ENCODE measurements around the gene ABHD2. TPM values are rescaled to one million over a fixed set of nuclear protein-coding genes. Genes with fewer than 3 reads are reported as not detected.
"Not testable (repeated sequence)": the region's sequence is repeated elsewhere in the genome, so short reads cannot be mapped to it uniquely, and the experiment has no call there.

The ABHD2 gene
- total RNA-seq, 4 donors from 2014 or later = 27.4 to 117 (median 54.2) TPM

- DNase-seq = no peak
- peaks cover 0 to 14% of the 10 kb centered on the region in 2 donors for H3K4me1 ChIP-seq
- H3K27ac ChIP-seq = no peak overlapping the region
- no peak overlapping the region for H3K4me3 ChIP-seq
- no peaks in the 10 kb centered on the region for H3K9me3 ChIP-seq
- H3K27me3 ChIP-seq = no peaks in the 10 kb centered on the region
- no peak for TF ChIP-seq CTCF (IDR thresholded peaks at IDR 0.05)
- TF ChIP-seq POLR2A (IDR thresholded peaks at IDR 0.05) = no peak
- intact Hi-C loops (cut with DNase I; ENCODE audit: low total_unique reads) = no loop called here
- no peaks in the 10 kb centered on the region for H3K36me3 ChIP-seq
Observed at GRCh38 chr15:89083246-89083645, 5.0 kb upstream of the ABHD2 start.

GRCh38 chr15:89085289-89085926, 2.8 kb upstream of the ABHD2 start:
- H3K9me3 ChIP-seq = no peaks in the 10 kb centered on the region
- intact Hi-C loops (cut with DNase I; ENCODE audit: low total_unique reads) = no loop called here
- no peak overlapping the region for H3K4me3 ChIP-seq
- TF ChIP-seq CTCF (IDR thresholded peaks at IDR 0.05) (no peak), POLR2A (IDR thresholded peaks at IDR 0.05) (no peak)
- no peaks in the 10 kb centered on the region for H3K36me3 ChIP-seq
- no peak for DNase-seq
- H3K27ac ChIP-seq = peak overlapping the region; percentile 88 to 89
- no peaks in the 10 kb centered on the region for H3K27me3 ChIP-seq
- peaks cover 0 to 14% of the 10 kb centered on the region in 2 donors for H3K4me1 ChIP-seq

- H3K9me3 ChIP-seq; intact Hi-C loops (cut with DNase I; ENCODE audit: low total_unique reads); H3K4me3 ChIP-seq; H3K36me3 ChIP-seq; DNase-seq; H3K27me3 ChIP-seq: not testable (repeated sequence)
- peaks cover 0 to 14% of the 10 kb centered on the region in 2 donors for H3K4me1 ChIP-seq
- peak overlapping the region; percentile 88 to 89 for H3K27ac ChIP-seq
Observed at GRCh38 chr15:89085933-89086332, 2.3 kb upstream of the ABHD2 start.

GRCh38 chr15:89086390-89086789, 1.9 kb upstream of the ABHD2 start:
- H3K27me3 ChIP-seq; DNase-seq; H3K36me3 ChIP-seq; H3K4me3 ChIP-seq; intact Hi-C loops (cut with DNase I; ENCODE audit: low total_unique reads); H3K9me3 ChIP-seq: not testable (repeated sequence)
- Histone ChIP-seq H3K27ac (peak overlapping the region; percentile 88 to 89), H3K4me1 (peaks cover 0 to 14% of the 10 kb centered on the region in 2 donors)

- no peak for DNase-seq
- peak overlapping the region; percentile 88 to 89 for H3K27ac ChIP-seq
- intact Hi-C loops (cut with DNase I; ENCODE audit: low total_unique reads) = no loop called here
- no peaks in the 10 kb centered on the region for H3K36me3 ChIP-seq
- no peak for TF ChIP-seq POLR2A (IDR thresholded peaks at IDR 0.05)
- TF ChIP-seq CTCF (IDR thresholded peaks at IDR 0.05) = no peak
- no peaks in the 10 kb centered on the region for H3K27me3 ChIP-seq
- H3K9me3 ChIP-seq = no peaks in the 10 kb centered on the region
- peaks cover 0 to 14% of the 10 kb centered on the region in 2 donors for H3K4me1 ChIP-seq
- H3K4me3 ChIP-seq = peak overlapping the region; percentile 42 to 44
Observed at GRCh38 chr15:89087161-89087829, 961 bp upstream of the ABHD2 start.

GRCh38 chr15:89088605-89089315, 504 bp downstream of the ABHD2 start:
- intact Hi-C loops (cut with DNase I; ENCODE audit: low total_unique reads) = no loop called here
- Histone ChIP-seq H3K27ac (peak overlapping the region; percentile 88 to 90), H3K9me3 (no peaks in the 10 kb centered on the region), H3K4me3 (peak overlapping the region; percentile 86 to 91), H3K36me3 (no peaks in the 10 kb centered on the region), H3K4me1 (peaks cover 0 to 14% of the 10 kb centered on the region in 2 donors), H3K27me3 (no peaks in the 10 kb centered on the region)
- DNase-seq = no peak
- TF ChIP-seq CTCF (IDR thresholded peaks at IDR 0.05) (no peak), POLR2A (IDR thresholded peaks at IDR 0.05) (no peak)
